Kidney (tissue), 14 donors: ENCODE results near the gene TRIM7. TPM values are rescaled to one million over a fixed set of nuclear protein-coding genes. Genes with fewer than 3 reads are reported as not detected.

Experiments
- DNase-seq, 5 donors: peaks; one replicate each; pipeline ENCODE4 v3.0.0-alpha.2; 2013 to 2020
- FAIRE-seq: peaks from 2 replicates; lab custom pipeline; 2012; peaks lifted over from hg19 to GRCh38; lab: Jason Lieb, UNC
- H3K27ac ChIP-seq, 2 donors: one replicate each; pipeline ENCODE4 v1.7.0; 2013; ENCODE audit warnings: low read depth in 2 of 2, low read length in 2 of 2, inconsistent platforms in 1 of 2
- H3K27me3 ChIP-seq: one replicate; pipeline ENCODE4 v1.7.1; 2013; ENCODE audit warnings: low read length, inconsistent platforms; ENCODE audit not compliant: control insufficient read depth, insufficient read depth
- H3K36me3 ChIP-seq, 3 donors: one replicate each; pipeline versions ENCODE4 v1.7.0 to v1.7.1; 2013; ENCODE audit warnings: low read length in 3 of 3, control low read depth in 1 of 3, inconsistent platforms in 1 of 3; ENCODE audit not compliant: insufficient read depth in 3 of 3, control insufficient read depth in 2 of 3
- H3K4me1 ChIP-seq, 3 donors: one replicate each; pipeline versions ENCODE4 v1.7.0 to v1.7.1; 2013; ENCODE audit warnings: low read length in 3 of 3, inconsistent platforms in 1 of 3, low read depth in 1 of 3; ENCODE audit not compliant: control insufficient read depth in 2 of 3, insufficient read depth in 2 of 3
- H3K4me3 ChIP-seq, 3 donors: one replicate each; pipeline versions ENCODE4 v1.7.0 to v1.8.1; 2013; ENCODE audit warnings: low read length in 3 of 3, control low read depth in 1 of 3, inconsistent platforms in 1 of 3
- H3K9ac ChIP-seq, 3 donors: one replicate each; pipeline versions ENCODE4 v1.7.0 to v1.7.1; 2013; ENCODE audit warnings: low read length in 3 of 3, control low read depth in 1 of 3, inconsistent platforms in 1 of 3
- H3K9me3 ChIP-seq, 3 donors: one replicate each; pipeline versions ENCODE4 v1.7.0 to v1.7.1; 2013; ENCODE audit warnings: low read length in 3 of 3, control low read depth in 1 of 3, inconsistent platforms in 1 of 3; ENCODE audit not compliant: control insufficient read depth in 2 of 3, insufficient read depth in 1 of 3
- intact Hi-C: fragments of 100-400 bp; cut with DNase I; formaldehyde crosslinking; loops from one replicate; pipeline ENCODE4 v1.11.1; 2022
- polyA plus RNA-seq: library from polyadenylated mRNA; stranded (reverse); fragments of 350-450 nt; fragmentation: Illumina TruSeq; extraction: RNeasy Lipid Tissue Mini Kit (QIAGEN cat#74804); gene quantifications from one replicate; pipeline ENCODE4 v1.2.3, GENCODE V29; 2014; ENCODE audit warnings: low read depth, low replicate concordance; ENCODE audit not compliant: insufficient read depth
- total RNA-seq: library from RNA; stranded (reverse); fragmentation: NEBNext Ultra II Directional; extraction: Animal tissue kit (Norgen Biotek cat#: 25700); gene quantifications from one replicate; pipeline ENCODE4 v1.2.1, GENCODE V29; 2021
- TF ChIP-seq, protein P1 (sequence below): IDR thresholded peaks from 3 replicates; pipeline ENCODE4 v1.5.1; 2012; ENCODE audit warnings: mild to moderate bottlenecking, moderate library complexity, borderline replicate concordance; ENCODE audit not compliant: insufficient read depth; ENCODE audit errors: extremely low read depth
- donor health status: control.
- donor health status: control.
- donor health status: control.
- donor health status: control.
- donor health status: control.
- donor health status: DM: yes; HTN: yes; CAD: no.
- donor health status: Normal renal cell carcinoma (clear cell type).

TRIM7 gene
- total and polyA plus RNA-seq, 2 donors from 2014 or later = 5.7 to 6.3 TPM

DNA sequence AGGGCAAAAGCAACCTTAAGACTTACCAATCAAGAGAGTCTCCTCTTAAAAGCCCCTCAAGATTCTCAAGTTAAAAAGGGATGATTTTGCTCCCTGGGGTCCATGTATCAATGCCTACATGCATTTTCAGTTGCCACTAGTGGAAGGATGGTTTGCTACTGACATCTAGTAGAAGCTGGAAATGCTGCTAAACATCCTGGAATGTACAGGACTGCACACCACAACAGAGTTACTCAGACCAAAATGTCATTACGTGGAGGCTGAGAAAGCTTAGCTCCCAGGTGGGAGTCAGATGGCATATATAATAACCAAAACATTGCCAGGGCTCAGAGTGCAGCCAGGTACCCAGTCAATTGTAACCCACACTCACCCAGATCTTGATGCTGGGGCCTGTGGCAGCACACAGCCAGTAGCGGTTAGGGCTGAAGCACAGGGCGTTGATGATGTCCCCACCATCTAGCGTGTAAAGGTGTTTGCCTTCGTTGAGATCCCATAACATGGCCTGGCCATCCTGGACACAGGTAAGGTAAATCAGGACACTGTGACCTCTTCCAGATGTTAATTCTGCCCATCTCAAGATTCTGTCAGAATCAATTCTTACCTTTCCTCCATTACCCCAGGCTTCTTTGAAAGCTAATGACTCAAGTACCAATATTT, 32.9 kb upstream of the TRIM7 start:
- FAIRE-seq (no peak), DNase-seq (no peak)
- Histone ChIP-seq H3K27ac (no peak overlapping the region), H3K4me3 (no peak overlapping the region), H3K9ac (no peak overlapping the region), H3K27me3 (no peaks in the 10 kb centered on the region), H3K4me1 (peaks cover 2 to 10% (median 9%) of the 10 kb centered on the region in 3 donors), H3K36me3 (peaks cover 25 to 71% (median 51%) of the 10 kb centered on the region in 3 donors), H3K9me3 (no peaks in the 10 kb centered on the region)
- intact Hi-C loops = no loop called here
- TF ChIP-seq, protein P1, sequence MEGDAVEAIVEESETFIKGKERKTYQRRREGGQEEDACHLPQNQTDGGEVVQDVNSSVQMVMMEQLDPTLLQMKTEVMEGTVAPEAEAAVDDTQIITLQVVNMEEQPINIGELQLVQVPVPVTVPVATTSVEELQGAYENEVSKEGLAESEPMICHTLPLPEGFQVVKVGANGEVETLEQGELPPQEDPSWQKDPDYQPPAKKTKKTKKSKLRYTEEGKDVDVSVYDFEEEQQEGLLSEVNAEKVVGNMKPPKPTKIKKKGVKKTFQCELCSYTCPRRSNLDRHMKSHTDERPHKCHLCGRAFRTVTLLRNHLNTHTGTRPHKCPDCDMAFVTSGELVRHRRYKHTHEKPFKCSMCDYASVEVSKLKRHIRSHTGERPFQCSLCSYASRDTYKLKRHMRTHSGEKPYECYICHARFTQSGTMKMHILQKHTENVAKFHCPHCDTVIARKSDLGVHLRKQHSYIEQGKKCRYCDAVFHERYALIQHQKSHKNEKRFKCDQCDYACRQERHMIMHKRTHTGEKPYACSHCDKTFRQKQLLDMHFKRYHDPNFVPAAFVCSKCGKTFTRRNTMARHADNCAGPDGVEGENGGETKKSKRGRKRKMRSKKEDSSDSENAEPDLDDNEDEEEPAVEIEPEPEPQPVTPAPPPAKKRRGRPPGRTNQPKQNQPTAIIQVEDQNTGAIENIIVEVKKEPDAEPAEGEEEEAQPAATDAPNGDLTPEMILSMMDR = no peak

DNA sequence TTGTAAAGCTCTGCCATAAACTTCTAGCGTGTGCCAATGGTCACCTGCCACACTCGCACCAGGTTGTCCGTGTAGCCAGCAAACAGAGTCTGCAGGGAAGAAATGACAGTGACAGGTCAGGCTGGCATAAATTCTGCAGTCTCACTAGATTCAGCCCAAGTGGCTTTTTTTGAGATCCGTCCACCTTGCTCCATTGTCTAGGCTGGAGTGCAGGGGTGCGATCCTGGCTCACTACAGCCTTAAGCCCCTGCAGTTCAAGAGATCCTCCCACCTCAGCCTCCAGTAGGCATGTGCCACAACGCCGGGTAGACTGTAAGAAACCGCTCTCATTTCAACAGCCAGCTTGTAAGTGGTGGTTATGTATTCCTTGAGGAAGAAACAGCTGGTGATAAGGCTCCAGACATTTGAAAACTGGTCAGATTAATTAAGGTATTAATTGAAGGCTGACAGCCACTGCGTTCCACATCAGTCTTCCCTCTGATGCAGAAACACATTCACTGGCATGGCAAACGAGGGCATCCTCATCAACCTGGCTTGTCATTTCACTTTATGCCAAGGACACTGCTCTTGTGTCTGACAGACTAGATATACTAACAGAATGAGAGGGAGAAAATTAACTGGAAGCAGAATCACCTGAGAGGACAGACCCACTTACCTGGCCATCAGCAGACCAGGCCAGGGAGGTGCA, 32.1 kb upstream of the TRIM7 start:
- Histone ChIP-seq H3K9ac (no peak overlapping the region), H3K36me3 (peaks cover 25 to 76% (median 54%) of the 10 kb centered on the region in 3 donors), H3K27me3 (no peaks in the 10 kb centered on the region), H3K9me3 (no peaks in the 10 kb centered on the region), H3K4me3 (no peak overlapping the region), H3K4me1 (peaks cover 2 to 8% (median 5%) of the 10 kb centered on the region in 3 donors), H3K27ac (no peak overlapping the region)
- DNase-seq (no peak), FAIRE-seq (no peak)
- TF ChIP-seq, protein P1 = no peak
- intact Hi-C loops = no loop called here

DNA sequence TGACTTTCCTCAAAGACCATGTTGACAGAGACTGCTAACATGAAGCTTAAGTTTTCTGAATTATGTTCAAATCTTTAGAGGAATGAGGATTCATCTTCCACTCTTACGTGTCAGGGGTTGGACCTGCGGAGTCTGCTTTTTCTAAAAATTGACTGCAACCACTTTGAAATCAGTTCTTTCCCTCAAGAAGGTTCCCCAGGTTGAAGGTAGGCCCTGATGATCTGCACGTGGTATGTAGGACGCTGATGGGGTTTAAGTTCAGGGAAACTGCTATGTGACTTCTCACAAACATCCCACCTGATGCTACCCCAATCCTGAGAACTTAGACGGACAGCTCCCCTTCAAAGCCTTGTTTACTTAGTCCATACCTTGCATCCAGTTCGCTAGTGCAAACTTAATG, 31.5 kb upstream of the TRIM7 start:
- no peaks in the 10 kb centered on the region for H3K9me3 ChIP-seq
- peaks cover 0 to 1% (median under 1%) of the 10 kb centered on the region in 3 donors for H3K4me1 ChIP-seq
- DNase-seq (no peak), FAIRE-seq (no peak)
- no peaks in the 10 kb centered on the region for H3K27me3 ChIP-seq
- intact Hi-C loops = no loop called here
- peaks cover 20 to 74% (median 52%) of the 10 kb centered on the region in 3 donors for H3K36me3 ChIP-seq
- TF ChIP-seq, protein P1 = no peak
- H3K9ac ChIP-seq = no peak overlapping the region
- no peak overlapping the region for H3K4me3 ChIP-seq
- H3K27ac ChIP-seq = no peak overlapping the region
